ENCODE data around the gene CERS6. TPM values are rescaled to one million over a fixed set of nuclear protein-coding genes. Genes with fewer than 3 reads are reported as not detected.
"Not testable (repeated sequence)": the region's sequence is repeated elsewhere in the genome, so short reads cannot be mapped to it uniquely, and the experiment has no call there.

CERS6 gene
- total RNA-seq, 1 experiment from 2014 or later = 14.0 TPM

GRCh38 chr2:168655207-168655606, 199.1 kb downstream of the CERS6 start:
- H3K27me3 ChIP-seq (ENCODE audit: control insufficient read depth, insufficient read depth, low read length) = no peaks in the 10 kb centered on the region
- DNase-seq = no peak
- no peaks in the 10 kb centered on the region for H3K36me3 ChIP-seq (replicated peaks; ENCODE audit: control insufficient read depth, insufficient read depth, low read length)
- no peak overlapping the region for H3K4me3 ChIP-seq (ENCODE audit: insufficient read depth, low read depth, low read length)

GRCh38 chr2:168657378-168657777, 201.3 kb downstream of the CERS6 start:
- H3K27me3 ChIP-seq (ENCODE audit: control insufficient read depth, insufficient read depth, low read length); H3K4me3 ChIP-seq (ENCODE audit: insufficient read depth, low read depth, low read length); DNase-seq; H3K36me3 ChIP-seq (replicated peaks; ENCODE audit: control insufficient read depth, insufficient read depth, low read length): not testable (repeated sequence)

DNA sequence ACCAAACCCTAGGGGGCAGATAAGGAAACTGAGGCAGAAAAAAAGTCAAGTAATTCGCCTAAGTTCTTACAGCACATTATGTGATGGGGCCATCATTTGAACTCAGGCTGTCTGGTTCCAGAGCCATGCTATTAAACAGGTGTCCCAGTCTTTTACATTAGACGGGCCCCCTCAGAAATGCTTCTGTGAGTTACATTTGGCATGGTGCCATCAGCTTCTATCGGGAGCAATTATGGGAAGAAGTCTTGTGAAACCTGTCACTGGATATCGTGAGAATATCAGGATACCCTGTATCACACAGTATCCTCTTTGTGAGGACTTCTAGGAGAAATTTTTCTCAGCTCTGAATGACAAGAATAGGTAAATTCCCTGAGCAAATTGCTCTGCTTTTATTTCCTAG, 202.6 kb downstream of the CERS6 start:
- H3K4me3 ChIP-seq (ENCODE audit: insufficient read depth, low read depth, low read length) = no peak overlapping the region
- no peak for DNase-seq
- no peaks in the 10 kb centered on the region for H3K27me3 ChIP-seq (ENCODE audit: control insufficient read depth, insufficient read depth, low read length)
- H3K36me3 ChIP-seq (replicated peaks; ENCODE audit: control insufficient read depth, insufficient read depth, low read length) = no peaks in the 10 kb centered on the region

DNA sequence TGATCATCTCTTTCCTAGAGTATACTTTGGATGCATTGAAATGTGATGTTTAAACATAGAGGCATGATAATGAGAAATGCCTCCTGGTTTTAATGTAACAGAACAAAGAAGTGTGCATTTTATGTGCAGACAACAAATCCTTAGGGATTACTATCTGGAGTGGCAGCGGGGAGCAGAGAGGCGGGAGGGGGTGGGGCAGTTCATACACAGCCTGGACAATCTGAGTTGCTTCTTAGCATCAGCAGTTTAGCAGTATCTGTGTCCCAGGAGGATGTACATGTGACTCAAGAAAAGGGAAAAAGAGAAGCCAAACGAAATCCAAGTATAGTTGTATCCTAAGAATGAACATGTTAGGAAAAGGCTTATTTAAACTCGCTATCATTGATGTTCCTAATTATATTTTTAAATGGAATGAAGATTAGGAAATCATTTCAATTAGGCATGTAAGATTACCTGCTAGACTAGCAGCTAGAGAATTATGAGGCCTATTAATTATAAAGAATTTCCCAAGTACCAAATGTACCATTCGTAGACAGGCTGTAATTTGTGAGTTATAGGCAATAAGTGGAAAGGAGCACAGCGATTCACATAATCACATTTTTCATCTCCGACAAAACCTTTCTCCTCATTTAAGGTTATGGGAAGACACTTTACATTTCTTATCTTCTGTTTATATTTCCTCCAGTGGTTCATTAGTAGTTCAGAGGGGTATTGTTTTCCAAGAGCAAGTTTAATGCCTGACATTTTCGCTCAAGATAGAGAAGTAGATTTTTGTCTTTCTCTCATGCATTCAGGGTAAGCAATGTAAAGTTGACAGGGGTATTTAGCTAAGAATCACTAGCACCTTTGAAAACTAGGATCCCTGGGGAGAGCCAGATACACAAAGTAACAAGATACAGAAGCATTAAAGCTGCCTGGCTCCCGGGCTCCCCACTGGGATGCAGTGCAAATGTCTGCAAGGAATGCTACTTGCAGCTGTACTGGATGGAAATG, 205.1 kb downstream of the CERS6 start:
- Histone ChIP-seq H3K4me3 (ENCODE audit: insufficient read depth, low read depth, low read length) (no peak overlapping the region), H3K27me3 (ENCODE audit: control insufficient read depth, insufficient read depth, low read length) (no peaks in the 10 kb centered on the region), H3K36me3 (replicated peaks; ENCODE audit: control insufficient read depth, insufficient read depth, low read length) (no peaks in the 10 kb centered on the region)
- peak; percentile 46 for DNase-seq

DNA sequence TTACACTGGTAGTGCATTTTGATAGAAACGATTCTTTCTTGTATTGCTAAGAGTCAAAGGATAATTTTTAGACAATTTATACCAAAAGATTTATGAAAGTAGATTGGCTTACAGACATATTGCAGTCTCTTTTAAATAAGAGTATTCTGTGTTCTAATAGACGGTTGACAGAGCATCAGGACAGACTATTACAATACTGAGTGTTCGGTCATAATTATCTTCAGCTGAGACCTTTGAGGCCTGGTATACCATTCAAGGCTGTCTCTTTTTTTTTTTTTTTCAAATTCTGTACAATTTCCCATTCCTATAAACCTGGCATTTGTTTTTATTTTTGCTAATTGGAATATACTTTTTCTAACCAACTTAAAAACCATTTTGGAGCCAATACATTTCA, 205.8 kb downstream of the CERS6 start:
- Histone ChIP-seq H3K4me3 (ENCODE audit: insufficient read depth, low read depth, low read length) (no peak overlapping the region), H3K27me3 (ENCODE audit: control insufficient read depth, insufficient read depth, low read length) (no peaks in the 10 kb centered on the region), H3K36me3 (replicated peaks; ENCODE audit: control insufficient read depth, insufficient read depth, low read length) (no peaks in the 10 kb centered on the region)
- no peak for DNase-seq

DNA sequence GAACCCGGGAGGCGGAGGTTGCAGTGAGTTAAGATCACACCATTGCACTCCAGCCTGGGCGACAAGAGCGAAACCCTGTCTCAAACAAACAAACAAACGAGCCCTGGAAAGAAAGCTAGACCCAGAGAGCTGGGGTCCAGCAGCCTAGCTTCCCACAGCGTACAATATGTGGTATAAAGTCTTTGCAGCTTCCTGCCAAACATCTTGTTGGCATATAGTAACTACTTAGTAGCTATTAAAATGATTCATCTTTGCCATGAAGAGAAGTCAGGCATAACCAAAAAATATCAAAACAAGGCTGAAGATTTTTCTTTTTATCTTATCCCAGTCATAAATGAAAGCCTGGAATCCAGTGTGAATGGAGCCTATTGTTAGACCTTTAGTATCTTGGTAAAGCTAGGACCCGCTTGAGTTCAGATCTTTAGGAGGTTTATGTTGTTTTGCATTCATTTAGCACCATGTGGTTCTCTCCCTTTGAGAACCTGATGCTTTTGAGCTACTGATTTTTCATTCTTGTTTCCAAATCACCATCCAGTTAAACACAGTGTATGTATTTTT, 206.7 kb downstream of the CERS6 start:
- no peak for DNase-seq
- Histone ChIP-seq H3K27me3 (ENCODE audit: control insufficient read depth, insufficient read depth, low read length) (no peaks in the 10 kb centered on the region), H3K36me3 (replicated peaks; ENCODE audit: control insufficient read depth, insufficient read depth, low read length) (no peaks in the 10 kb centered on the region), H3K4me3 (ENCODE audit: insufficient read depth, low read depth, low read length) (no peak overlapping the region)

- H3K4me3 ChIP-seq (ENCODE audit: insufficient read depth, low read depth, low read length) = no peak overlapping the region
- H3K27me3 ChIP-seq (ENCODE audit: control insufficient read depth, insufficient read depth, low read length) = no peaks in the 10 kb centered on the region
- H3K36me3 ChIP-seq (replicated peaks; ENCODE audit: control insufficient read depth, insufficient read depth, low read length) = no peaks in the 10 kb centered on the region
- DNase-seq = no peak
Observed at GRCh38 chr2:168663993-168664392, 207.9 kb downstream of the CERS6 start.

- DNase-seq; H3K4me3 ChIP-seq (ENCODE audit: insufficient read depth, low read depth, low read length); H3K27me3 ChIP-seq (ENCODE audit: control insufficient read depth, insufficient read depth, low read length); H3K36me3 ChIP-seq (replicated peaks; ENCODE audit: control insufficient read depth, insufficient read depth, low read length): not testable (repeated sequence)
Observed at GRCh38 chr2:168664715-168665114, 208.6 kb downstream of the CERS6 start.

GRCh38 chr2:168666339-168666738, 210.3 kb downstream of the CERS6 start:
- no peak for DNase-seq
- Histone ChIP-seq H3K27me3 (ENCODE audit: control insufficient read depth, insufficient read depth, low read length) (no peaks in the 10 kb centered on the region), H3K36me3 (replicated peaks; ENCODE audit: control insufficient read depth, insufficient read depth, low read length) (no peaks in the 10 kb centered on the region), H3K4me3 (ENCODE audit: insufficient read depth, low read depth, low read length) (no peak overlapping the region)

DNA sequence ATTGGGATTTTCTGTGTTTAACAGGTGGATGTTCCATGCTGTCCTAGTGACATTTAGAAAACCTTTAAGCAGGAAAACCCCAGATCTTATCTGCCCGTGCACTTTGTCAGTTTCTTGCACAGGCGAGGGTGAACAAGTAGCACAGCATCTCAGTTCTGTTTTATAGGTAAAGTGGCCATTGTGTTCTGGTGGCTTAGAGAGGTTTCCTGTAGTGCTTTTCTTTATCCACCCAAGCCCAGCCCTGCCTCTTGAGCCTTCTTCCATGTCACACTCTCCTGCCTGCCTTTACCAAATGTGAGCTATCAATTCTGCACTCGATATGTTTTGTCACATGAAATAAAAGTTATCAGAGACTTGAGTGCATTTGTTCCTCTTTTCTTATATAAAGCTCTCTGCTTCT, 211.1 kb downstream of the CERS6 start:
- Histone ChIP-seq H3K36me3 (replicated peaks; ENCODE audit: control insufficient read depth, insufficient read depth, low read length) (no peaks in the 10 kb centered on the region), H3K27me3 (ENCODE audit: control insufficient read depth, insufficient read depth, low read length) (no peaks in the 10 kb centered on the region), H3K4me3 (ENCODE audit: insufficient read depth, low read depth, low read length) (no peak overlapping the region)
- no peak for DNase-seq

GRCh38 chr2:168669151-168669550, 213.1 kb downstream of the CERS6 start:
- Histone ChIP-seq H3K27me3 (ENCODE audit: control insufficient read depth, insufficient read depth, low read length) (no peaks in the 10 kb centered on the region), H3K4me3 (ENCODE audit: insufficient read depth, low read depth, low read length) (no peak overlapping the region), H3K36me3 (replicated peaks; ENCODE audit: control insufficient read depth, insufficient read depth, low read length) (no peaks in the 10 kb centered on the region)
- no peak for DNase-seq

DNA sequence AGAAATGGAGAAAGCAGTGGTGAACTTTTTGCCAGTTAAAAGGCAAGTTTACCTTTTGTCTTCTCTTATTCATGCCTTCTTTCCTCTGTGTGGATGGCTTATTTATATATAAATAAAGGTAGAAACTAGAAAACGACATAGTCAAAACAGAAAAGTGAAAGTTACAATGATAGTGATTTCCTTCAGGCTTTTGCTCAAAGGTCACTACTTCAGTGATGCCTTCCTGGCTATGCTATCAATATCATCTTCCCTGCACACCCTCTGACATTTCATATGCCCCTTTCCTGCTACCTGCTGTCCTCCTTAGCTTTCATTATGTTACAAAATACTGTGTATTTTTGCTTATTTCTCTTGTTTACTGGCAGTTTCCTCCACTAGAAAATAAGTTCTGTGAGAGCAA, 214.4 kb downstream of the CERS6 start:
- DNase-seq = no peak
- Histone ChIP-seq H3K36me3 (replicated peaks; ENCODE audit: control insufficient read depth, insufficient read depth, low read length) (no peaks in the 10 kb centered on the region), H3K27me3 (ENCODE audit: control insufficient read depth, insufficient read depth, low read length) (no peaks in the 10 kb centered on the region), H3K4me3 (ENCODE audit: insufficient read depth, low read depth, low read length) (no peak overlapping the region)

DNA sequence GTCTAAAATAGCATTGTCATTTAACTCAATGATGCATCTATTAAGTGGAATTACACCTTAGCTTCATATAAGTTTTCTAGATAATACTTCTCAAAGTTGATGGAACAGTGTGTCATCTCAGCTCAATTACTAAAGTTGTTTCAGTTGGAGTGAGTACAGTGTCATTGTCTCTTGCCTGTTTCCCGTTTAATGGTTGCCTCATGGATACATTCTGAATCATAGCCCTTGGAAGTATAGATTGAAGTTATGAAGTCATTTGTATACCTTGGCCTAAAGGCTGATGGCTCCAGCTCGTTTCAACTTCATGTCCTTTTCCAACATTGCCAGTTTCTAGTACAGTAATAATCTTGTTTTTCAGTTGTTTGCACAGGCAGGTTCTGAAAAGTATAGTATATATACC, 215.9 kb downstream of the CERS6 start:
- Histone ChIP-seq H3K36me3 (replicated peaks; ENCODE audit: control insufficient read depth, insufficient read depth, low read length) (no peaks in the 10 kb centered on the region), H3K27me3 (ENCODE audit: control insufficient read depth, insufficient read depth, low read length) (no peaks in the 10 kb centered on the region), H3K4me3 (ENCODE audit: insufficient read depth, low read depth, low read length) (no peak overlapping the region)
- no peak for DNase-seq

GRCh38 chr2:168673265-168674189, 217.5 kb downstream of the CERS6 start:
- H3K36me3 ChIP-seq (replicated peaks; ENCODE audit: control insufficient read depth, insufficient read depth, low read length) = no peaks in the 10 kb centered on the region
- no peak overlapping the region for H3K4me3 ChIP-seq (ENCODE audit: insufficient read depth, low read depth, low read length)
- no peaks in the 10 kb centered on the region for H3K27me3 ChIP-seq (ENCODE audit: control insufficient read depth, insufficient read depth, low read length)
- no peak for DNase-seq

Measured in H7 (cell line).